GM12891 (cell line): ENCODE data around the gene DENND1C.

Source experiments
- PAX5 ChIP-seq: IDR thresholded peaks from 2 replicates; pipeline ENCODE4 v1.6.1; 2011; ENCODE audit warnings: low read length, moderate library complexity, mild to moderate bottlenecking; ENCODE audit not compliant: insufficient read depth, severe bottlenecking
- POLR2A ChIP-seq: IDR thresholded peaks from 2 replicates; pipeline ENCODE4 v1.6.1; 2011; ENCODE audit warnings: low read depth, low read length, control low read depth
- POLR2AphosphoS5 ChIP-seq: IDR thresholded peaks from 2 replicates; pipeline ENCODE4 v1.6.1; 2011; ENCODE audit warnings: low read depth, low read length, control low read depth
- POU2F2 ChIP-seq: IDR thresholded peaks from 2 replicates; pipeline ENCODE4 v1.6.1; 2011; ENCODE audit warnings: low read depth, mild to moderate bottlenecking, control low read depth, low read length, moderate library complexity
- SPI1 ChIP-seq: IDR thresholded peaks from 2 replicates; pipeline ENCODE4 v1.6.1; 2011; ENCODE audit warnings: low read depth, low read length, control low read depth
- TAF1 ChIP-seq: IDR thresholded peaks from 2 replicates; pipeline ENCODE4 v1.6.1; 2011; ENCODE audit warnings: low read depth, low read length, control low read depth

DNA sequence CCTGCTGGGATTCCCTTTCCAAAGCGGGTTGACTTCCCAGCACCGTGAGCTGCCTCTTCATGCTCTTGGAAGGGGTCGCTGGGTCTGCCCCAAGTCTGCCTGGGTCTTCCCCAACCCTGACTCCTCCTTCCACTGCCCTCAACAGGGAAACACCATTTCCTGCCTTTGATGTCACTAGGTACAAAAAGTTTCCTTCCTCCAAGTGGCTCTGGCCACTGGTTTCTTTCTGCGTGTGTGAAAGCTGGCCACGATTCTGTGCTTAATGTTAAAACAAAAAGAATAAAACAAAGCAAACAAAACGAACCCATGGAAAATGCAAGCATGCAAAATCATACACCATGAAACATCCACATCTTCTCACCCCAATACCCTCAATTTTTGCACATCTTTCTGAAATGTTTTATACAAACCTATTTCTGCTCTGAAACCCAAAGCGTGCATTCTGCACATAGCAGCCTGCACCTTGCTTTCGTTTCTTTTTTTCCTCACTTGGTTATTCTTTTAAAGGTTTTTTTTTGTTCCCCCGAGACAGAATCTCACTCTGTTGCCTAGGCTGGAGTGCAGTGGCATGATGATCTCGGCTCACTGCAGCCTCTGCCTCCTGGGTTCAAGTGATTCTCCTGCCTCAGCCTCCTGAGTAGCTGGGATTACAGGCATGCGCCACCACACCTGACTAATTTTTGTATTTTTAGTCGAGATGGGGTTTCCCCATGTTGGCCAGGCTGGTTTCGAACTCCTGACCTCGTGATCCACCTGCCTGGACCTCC is 36.7 kb upstream of the DENND1C start:
- TF ChIP-seq POLR2AphosphoS5 (0 out of 2 replicates have a peak, but pooled peaks have one; percentile 20), POLR2A (0 out of 2 replicates have a peak, but pooled peaks have one; percentile 38), TAF1 (no peak), SPI1 (no peak), PAX5 (no peak), POU2F2 (no peak)
